ENCODE data around the gene PRND.

PRND gene, protein sequence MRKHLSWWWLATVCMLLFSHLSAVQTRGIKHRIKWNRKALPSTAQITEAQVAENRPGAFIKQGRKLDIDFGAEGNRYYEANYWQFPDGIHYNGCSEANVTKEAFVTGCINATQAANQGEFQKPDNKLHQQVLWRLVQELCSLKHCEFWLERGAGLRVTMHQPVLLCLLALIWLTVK

DNA sequence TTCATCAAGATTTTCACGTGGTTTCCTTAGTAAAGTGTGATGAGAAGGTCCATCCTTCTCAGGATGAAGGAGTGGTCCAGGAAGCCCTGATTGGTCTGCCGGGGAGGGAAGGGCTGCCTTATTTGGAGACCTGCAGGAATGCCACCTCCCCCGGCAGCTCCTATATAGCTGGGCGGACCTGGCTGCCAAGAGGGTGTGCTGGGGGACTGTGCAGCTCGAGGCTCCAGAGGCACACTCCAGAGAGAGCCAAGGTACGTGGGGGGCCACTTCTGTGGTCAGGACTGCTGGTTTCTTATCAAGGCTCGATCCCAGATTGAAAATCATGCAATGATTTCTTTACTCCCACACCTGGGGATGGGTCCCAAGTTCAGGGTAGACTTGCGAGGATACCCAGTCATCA is at the start of gene PRND:
TSS of gene PRND (plus strand) at position 191 of the 400 bp plus-strand sequence. CDS start 2,643 bp downstream, outside the sequence.
- no peak for DNase-seq
- Mint-ChIP-seq H3K4me3 (peak within 1 kb of the TSS in 1 of 2 donors; percentile 47), H3K27me3 (no peaks in the 10 kb centered on the region), H3K4me1 (peaks cover 24 to 35% of the 10 kb centered on the region in 2 donors), H3K27ac (peak within 1 kb of the TSS; percentile 25), H3K9me3 (no peaks in the 10 kb centered on the region), H3K36me3 (no peaks in the 10 kb centered on the region)
- no peak for ATAC-seq (replicated peaks)

DNA sequence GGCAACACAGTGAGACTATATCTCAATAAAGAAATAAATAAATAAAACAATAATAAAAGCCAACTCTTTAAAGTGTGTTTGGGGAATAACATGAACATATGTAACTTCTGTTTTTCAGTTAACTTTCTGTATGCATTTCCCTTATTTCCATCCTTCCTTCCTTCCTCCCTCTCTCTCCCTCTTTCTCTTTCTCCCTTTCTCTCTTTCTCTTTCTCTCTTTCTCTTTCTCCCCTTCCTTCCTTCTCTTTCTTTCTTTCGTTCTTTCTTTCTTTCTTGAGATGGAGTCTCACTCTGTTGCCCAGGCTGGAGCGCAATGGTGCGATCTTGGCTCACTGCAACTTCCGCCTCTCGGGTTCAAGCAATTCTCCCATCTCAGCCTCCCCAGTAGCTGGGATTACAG is 48.8 kb upstream of the PRND start:
- H3K27ac Mint-ChIP-seq = no peak overlapping the region
- no peaks in the 10 kb centered on the region for H3K36me3 Mint-ChIP-seq
- no peak overlapping the region for H3K4me3 Mint-ChIP-seq
- DNase-seq = no peak
- peaks cover 0 to 5% of the 10 kb centered on the region in 2 donors for H3K4me1 Mint-ChIP-seq
- no peaks in the 10 kb centered on the region for H3K9me3 Mint-ChIP-seq
- no peak for ATAC-seq (replicated peaks)
- H3K27me3 Mint-ChIP-seq = peaks cover 0 to 11% of the 10 kb centered on the region in 2 donors

DNA sequence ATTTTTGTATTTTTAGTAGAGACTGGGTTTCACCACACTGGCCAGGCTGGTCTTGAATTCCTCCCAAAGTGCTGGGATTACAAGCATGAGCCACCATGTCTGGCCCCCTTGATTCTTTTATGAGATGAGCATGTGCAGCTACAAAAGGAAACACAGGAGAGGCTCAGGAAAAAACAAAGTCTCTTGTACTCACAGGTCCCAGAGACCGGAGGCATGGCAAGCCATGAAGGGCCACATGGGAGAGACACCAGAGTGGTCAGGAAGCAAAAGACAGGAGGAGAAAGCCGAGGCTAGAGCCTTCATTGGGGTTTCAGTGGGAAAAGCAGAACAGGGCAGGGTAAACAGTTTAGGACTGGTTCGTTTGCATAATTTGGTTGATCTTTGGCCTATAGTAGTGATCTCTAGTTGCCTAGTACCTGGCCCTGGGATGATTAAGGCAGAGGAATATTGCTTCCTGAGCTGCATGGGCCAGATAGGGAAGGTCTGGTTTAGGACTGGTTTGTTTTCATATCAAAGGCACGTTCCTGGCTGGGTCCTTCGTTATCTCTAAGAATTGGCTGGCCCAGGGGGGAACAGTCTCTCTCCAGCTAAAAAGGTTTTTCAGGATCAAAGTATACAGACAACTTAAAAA is 48.2 kb upstream of the PRND start:
- ATAC-seq (replicated peaks) (no peak), DNase-seq (no peak)
- peaks cover 0 to 11% of the 10 kb centered on the region in 2 donors for H3K27me3 Mint-ChIP-seq
- no peak overlapping the region for H3K27ac Mint-ChIP-seq
- H3K9me3 Mint-ChIP-seq = no peaks in the 10 kb centered on the region
- H3K4me1 Mint-ChIP-seq = peaks cover 0 to 8% of the 10 kb centered on the region in 2 donors
- no peak overlapping the region for H3K4me3 Mint-ChIP-seq
- no peaks in the 10 kb centered on the region for H3K36me3 Mint-ChIP-seq

DNA sequence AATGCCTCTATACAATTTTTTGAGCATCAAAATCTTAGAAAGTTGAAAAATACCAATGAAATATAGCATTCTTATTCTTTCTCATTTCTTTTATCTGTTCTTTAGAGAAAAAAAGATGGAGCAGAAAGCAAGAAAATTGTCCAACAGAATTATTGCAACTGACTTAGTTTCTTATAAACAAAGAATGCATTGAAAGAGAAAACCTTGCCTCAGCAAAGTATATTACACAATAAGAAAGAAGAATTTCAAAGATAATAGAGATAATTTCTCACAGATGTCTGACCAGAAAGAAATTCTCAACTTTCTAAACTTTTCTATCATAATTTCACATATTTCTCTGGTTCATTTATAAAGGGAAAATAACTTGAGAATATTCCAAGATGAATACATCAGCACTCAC is 47.0 kb upstream of the PRND start:
- Mint-ChIP-seq H3K27me3 (peaks cover 0 to 11% of the 10 kb centered on the region in 2 donors), H3K27ac (no peak overlapping the region), H3K4me1 (peaks cover 4 to 8% of the 10 kb centered on the region in 2 donors), H3K36me3 (no peaks in the 10 kb centered on the region), H3K9me3 (no peaks in the 10 kb centered on the region), H3K4me3 (no peak overlapping the region)
- DNase-seq (no peak), ATAC-seq (replicated peaks) (no peak)

DNA sequence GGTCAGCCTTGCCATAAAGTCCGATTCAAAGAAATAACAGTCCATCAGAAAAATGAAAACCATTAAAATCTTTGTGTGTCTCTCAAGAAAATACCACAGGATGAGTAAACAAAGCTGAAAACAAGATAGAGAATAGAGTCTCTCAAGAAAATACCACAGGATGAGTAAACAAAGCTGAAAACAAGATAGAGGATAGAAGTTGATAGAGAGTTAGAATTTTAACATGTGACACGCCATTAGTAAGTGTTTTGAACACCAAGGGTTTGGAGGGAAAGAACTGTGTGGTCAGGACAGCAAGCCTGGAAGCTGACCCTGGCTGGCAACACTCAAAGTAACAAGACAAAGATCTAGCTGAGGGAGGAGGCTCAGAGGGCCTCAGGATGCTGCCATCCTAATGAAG is 43.9 kb upstream of the PRND start:
- DNase-seq = no peak
- ATAC-seq (replicated peaks) = no peak
- H3K27ac Mint-ChIP-seq = no peak overlapping the region
- no peak overlapping the region for H3K4me3 Mint-ChIP-seq
- no peaks in the 10 kb centered on the region for H3K9me3 Mint-ChIP-seq
- peaks cover 0 to 4% of the 10 kb centered on the region in 2 donors for H3K27me3 Mint-ChIP-seq
- peaks cover 4 to 8% of the 10 kb centered on the region in 2 donors for H3K4me1 Mint-ChIP-seq
- no peaks in the 10 kb centered on the region for H3K36me3 Mint-ChIP-seq

DNA sequence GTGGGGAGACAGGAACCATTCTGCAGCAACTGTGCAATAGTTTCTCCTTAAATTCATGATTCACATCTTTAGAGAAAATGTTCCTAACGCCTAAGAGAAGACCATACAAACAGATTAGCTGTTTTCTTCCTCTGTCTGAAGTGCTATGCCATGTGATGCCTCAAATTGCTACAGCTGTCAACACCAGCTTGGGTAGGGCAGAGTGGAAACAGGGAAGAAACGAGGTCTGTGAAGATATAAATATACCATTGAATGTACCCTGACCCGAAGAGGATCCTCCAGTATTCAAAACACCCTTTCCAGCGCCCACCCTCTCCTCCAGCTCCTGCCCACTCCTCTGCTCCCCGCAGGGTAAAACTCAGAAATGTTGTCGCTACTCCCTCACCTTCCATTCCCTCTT is 40.3 kb upstream of the PRND start:
- H3K4me1 Mint-ChIP-seq = peaks cover 13 to 17% of the 10 kb centered on the region in 2 donors
- no peaks in the 10 kb centered on the region for H3K36me3 Mint-ChIP-seq
- no peaks in the 10 kb centered on the region for H3K27me3 Mint-ChIP-seq
- H3K27ac Mint-ChIP-seq = no peak overlapping the region
- no peak overlapping the region for H3K4me3 Mint-ChIP-seq
- no peaks in the 10 kb centered on the region for H3K9me3 Mint-ChIP-seq
- DNase-seq = no peak
- no peak for ATAC-seq (replicated peaks)

DNA sequence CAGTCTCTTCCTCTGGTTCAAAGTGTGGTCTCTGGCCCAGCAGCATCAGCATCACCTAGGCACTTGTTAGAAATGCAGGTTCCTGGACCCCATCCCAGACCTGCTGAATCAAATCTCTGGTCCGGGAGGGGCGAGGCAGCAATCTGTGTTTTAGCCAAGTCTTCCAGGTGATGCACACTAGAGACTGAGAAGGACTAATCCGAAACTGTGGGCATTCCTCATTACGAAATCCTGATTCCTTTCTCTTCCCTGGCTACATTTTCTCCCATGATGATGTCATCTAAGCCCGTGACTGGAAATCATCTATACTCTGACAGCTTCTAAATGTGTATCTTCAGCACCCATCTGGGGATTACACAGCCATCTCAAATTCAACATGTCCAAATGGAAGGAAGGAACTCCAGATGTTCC is 39.7 kb upstream of the PRND start:
- H3K36me3 Mint-ChIP-seq = no peaks in the 10 kb centered on the region
- H3K27me3 Mint-ChIP-seq = no peaks in the 10 kb centered on the region
- DNase-seq = no peak
- peaks cover 13 to 17% of the 10 kb centered on the region in 2 donors for H3K4me1 Mint-ChIP-seq
- H3K4me3 Mint-ChIP-seq = no peak overlapping the region
- H3K27ac Mint-ChIP-seq = no peak overlapping the region
- ATAC-seq (replicated peaks) = no peak
- H3K9me3 Mint-ChIP-seq = no peaks in the 10 kb centered on the region

DNA sequence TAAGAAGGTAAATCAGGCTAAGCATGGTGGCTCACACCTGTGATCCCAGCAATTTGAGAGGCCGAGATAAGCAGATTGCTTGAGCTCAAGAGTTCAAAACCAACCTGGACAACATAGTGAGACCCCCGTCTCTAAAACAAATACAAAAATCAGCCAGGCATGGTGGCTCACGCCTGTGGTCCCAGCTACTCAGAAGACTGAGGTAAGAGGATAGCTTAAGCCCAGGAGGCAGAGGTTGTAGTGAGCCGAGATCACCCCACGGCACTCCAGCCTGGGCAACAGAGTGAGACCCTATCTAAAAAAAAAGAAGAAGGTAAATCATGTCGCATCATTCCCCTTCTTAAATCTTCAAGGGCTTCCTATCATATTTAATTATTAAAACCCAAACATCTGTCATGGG is 39.0 kb upstream of the PRND start:
- ATAC-seq (replicated peaks) = no peak
- no peaks in the 10 kb centered on the region for H3K27me3 Mint-ChIP-seq
- H3K4me1 Mint-ChIP-seq = peaks cover 18 to 19% of the 10 kb centered on the region in 2 donors
- H3K36me3 Mint-ChIP-seq = peaks cover 4 to 5% of the 10 kb centered on the region in 2 donors
- peak overlapping the region; percentile 27 for H3K27ac Mint-ChIP-seq
- H3K4me3 Mint-ChIP-seq = no peak overlapping the region
- no peaks in the 10 kb centered on the region for H3K9me3 Mint-ChIP-seq
- DNase-seq = no peak

DNA sequence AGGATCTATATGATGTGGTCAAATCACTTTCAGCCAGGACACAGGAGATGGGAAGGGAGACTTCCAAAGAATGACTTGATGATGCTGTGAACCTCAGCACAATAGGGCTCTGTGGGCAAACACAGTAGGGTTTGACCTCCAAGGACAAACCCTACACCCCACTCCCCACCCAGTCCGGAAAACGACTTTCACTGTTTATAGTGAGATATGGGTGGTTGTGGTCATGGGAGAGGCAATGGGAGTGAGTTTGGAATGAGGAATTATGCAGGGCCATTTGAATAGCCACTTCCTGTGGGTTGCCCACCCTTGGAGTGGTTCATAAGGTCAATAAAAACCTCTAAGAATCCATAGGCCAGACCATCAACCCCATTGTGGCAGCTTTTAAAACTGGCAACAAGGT is 38.4 kb upstream of the PRND start:
- peaks cover 6% of the 10 kb centered on the region in 2 donors for H3K36me3 Mint-ChIP-seq
- ATAC-seq (replicated peaks) (no peak), DNase-seq (no peak)
- no peaks in the 10 kb centered on the region for H3K27me3 Mint-ChIP-seq
- H3K27ac Mint-ChIP-seq = no peak overlapping the region
- no peak overlapping the region for H3K4me3 Mint-ChIP-seq
- peaks cover 18 to 21% of the 10 kb centered on the region in 2 donors for H3K4me1 Mint-ChIP-seq
- H3K9me3 Mint-ChIP-seq = no peaks in the 10 kb centered on the region

DNA sequence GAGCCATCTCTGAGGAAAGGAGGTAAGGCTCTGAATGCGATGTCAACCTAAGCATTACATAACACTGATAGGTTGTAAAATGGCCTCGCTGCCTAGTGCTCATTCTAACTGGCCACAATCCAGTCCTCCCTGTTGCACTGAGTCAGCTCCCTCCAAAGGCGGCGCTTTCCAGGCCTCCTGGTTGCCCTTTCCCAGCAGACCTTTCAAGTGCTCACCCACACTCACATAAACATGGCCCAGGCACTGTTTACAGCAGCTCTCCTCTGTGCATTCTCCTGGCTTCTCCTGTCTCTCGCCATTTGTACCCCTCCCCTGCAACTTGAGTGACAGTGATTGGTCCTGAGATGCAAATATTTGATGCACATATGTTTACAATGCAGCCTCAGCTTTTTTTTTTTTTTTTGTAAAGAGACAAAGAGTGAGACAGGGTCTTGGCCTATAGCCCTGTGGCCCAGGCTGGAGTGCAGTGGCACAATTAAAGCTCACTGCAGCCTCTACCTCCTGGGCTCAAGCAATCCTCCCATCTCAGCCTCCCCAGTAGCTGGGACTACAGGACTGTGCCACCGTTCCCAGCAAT is 36.8 kb upstream of the PRND start:
- Mint-ChIP-seq H3K4me1 (peaks cover 22 to 26% of the 10 kb centered on the region in 2 donors), H3K27ac (peak overlapping the region; percentile 95), H3K36me3 (peaks cover 6 to 9% of the 10 kb centered on the region in 2 donors), H3K4me3 (no peak overlapping the region), H3K27me3 (no peaks in the 10 kb centered on the region), H3K9me3 (no peaks in the 10 kb centered on the region)
- DNase-seq (no peak), ATAC-seq (replicated peaks) (no peak)

DNA sequence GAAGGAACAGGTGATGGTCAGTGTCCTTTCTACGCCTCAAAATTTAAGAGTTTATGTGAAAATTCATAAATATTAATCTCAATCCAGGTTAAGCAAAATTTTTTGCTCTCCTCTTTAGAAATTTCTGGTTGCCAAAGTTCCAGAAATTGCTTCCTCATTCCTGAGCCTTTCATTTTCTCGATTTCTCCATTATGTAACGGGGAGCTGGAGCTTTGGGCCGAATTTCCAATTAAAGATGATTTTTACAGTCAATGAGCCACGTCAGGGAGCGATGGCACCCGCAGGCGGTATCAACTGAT is 35.8 kb upstream of the PRND start:
- H3K4me3 Mint-ChIP-seq = peak overlapping the region; percentile 78 to 87

DNA sequence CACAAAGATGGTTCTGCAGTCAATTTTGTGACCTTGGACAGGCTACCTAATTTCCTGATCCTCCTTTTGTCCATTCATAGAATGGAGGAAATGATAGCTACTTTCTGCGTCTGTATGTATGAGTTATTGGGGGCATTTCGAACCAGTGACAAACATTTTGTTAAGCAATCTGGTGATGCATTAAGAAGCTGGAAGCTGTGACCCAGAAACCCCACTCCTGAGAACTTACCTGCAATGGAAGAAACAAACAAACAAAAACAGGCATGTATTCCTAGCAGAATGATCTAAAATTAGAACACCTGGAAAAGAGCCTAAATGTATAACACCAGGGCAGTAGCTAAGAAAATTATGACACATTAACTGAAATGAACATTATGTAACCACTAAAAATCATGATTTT is 33.4 kb upstream of the PRND start:
- Mint-ChIP-seq H3K27me3 (no peaks in the 10 kb centered on the region), H3K36me3 (peaks cover 16 to 31% of the 10 kb centered on the region in 2 donors), H3K9me3 (no peaks in the 10 kb centered on the region), H3K4me1 (peaks cover 25 to 50% of the 10 kb centered on the region in 2 donors), H3K27ac (no peak overlapping the region), H3K4me3 (no peak overlapping the region)
- DNase-seq (no peak), ATAC-seq (replicated peaks) (no peak)

More for the DNA sequence above, 35.8 kb upstream of the PRND start:
- peak overlapping the region; percentile 95 for H3K27ac Mint-ChIP-seq
- peaks cover 6 to 16% of the 10 kb centered on the region in 2 donors for H3K36me3 Mint-ChIP-seq
- DNase-seq (no peak), ATAC-seq (replicated peaks) (no peak)
- no peaks in the 10 kb centered on the region for H3K27me3 Mint-ChIP-seq
- H3K9me3 Mint-ChIP-seq = no peaks in the 10 kb centered on the region
- peaks cover 22 to 29% of the 10 kb centered on the region in 2 donors for H3K4me1 Mint-ChIP-seq

DNA sequence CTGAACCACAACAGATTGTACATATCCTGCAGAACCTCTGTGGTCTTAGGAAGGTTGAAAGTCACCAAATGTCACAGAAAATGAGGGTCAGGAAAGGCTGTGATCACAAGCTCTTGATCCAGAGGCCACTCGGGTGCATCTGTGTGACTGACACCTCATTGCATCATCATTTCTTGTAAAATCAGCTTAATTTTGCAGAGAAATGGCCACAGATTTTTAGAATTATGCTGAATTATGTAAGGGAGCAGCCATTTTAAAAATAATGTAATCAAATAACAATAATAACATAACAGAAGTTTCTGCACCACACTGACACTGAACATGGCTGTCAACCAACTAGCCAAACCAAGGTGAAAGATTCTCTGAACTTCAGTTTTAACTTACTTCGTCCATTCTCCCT is 32.5 kb upstream of the PRND start:
- DNase-seq (no peak), ATAC-seq (replicated peaks) (no peak)
- Mint-ChIP-seq H3K27me3 (no peaks in the 10 kb centered on the region), H3K27ac (no peak overlapping the region), H3K4me3 (no peak overlapping the region), H3K9me3 (no peaks in the 10 kb centered on the region), H3K36me3 (peaks cover 22 to 37% of the 10 kb centered on the region in 2 donors), H3K4me1 (peaks cover 22 to 51% of the 10 kb centered on the region in 2 donors)

DNA sequence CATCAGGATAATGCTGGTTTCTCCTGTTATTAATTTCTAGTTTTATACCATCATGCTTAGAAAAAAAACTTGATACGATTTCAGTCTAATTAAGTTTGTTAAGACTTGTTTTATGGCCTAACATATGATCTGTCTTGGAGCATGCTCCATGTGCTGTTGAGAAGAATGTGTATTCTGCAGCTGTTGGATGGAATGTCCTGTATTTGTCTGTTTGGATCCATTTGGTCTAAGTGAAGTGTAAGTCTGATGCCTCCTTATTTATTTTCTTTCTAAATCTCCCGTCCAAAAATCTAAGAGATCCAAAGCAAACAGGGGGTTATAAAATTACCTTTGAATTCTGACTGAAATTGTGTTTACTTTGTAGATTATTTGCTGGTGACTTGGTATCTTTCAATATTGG is 30.0 kb upstream of the PRND start:
- H3K36me3 Mint-ChIP-seq = peaks cover 28 to 56% of the 10 kb centered on the region in 2 donors
- H3K27ac Mint-ChIP-seq = no peak overlapping the region
- peaks cover 25 to 55% of the 10 kb centered on the region in 2 donors for H3K4me1 Mint-ChIP-seq
- DNase-seq (no peak), ATAC-seq (replicated peaks) (no peak)
- H3K9me3 Mint-ChIP-seq = no peaks in the 10 kb centered on the region
- no peak overlapping the region for H3K4me3 Mint-ChIP-seq
- H3K27me3 Mint-ChIP-seq = no peaks in the 10 kb centered on the region

DNA sequence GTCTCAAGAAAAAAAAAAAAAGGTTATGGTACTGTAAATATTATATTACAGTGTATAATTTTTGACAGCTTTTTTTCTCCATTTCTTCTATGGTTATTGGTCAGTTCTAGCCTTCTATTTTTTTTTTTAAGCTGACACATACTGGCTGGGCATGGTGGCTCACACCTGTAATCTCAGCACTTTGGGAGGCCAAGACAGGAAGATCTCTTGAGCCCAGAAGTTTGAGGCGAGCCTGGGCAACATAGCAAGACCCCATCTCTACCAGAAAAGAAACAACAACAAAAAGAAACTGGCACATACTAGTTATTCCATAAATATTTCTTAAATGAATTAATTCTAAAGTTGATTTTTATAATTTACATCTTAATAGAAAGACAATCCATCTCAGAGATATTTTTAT is 27.6 kb upstream of the PRND start:
- DNase-seq (no peak), ATAC-seq (replicated peaks) (no peak)
- no peak overlapping the region for H3K4me3 Mint-ChIP-seq
- peaks cover 25 to 53% of the 10 kb centered on the region in 2 donors for H3K4me1 Mint-ChIP-seq
- H3K9me3 Mint-ChIP-seq = no peaks in the 10 kb centered on the region
- H3K27me3 Mint-ChIP-seq = no peaks in the 10 kb centered on the region
- H3K36me3 Mint-ChIP-seq = peaks cover 26 to 58% of the 10 kb centered on the region in 2 donors
- no peak overlapping the region for H3K27ac Mint-ChIP-seq
